Activated gamma-delta T cell treated with anti-CD3 and anti-CD28 coated beads, Interleukin-2, amount 50 U/mL, for 16 hours (primary cell): Measurements from ENCODE around the gene SPSB1.

Experiments used
- DNase-seq: peaks from one replicate; pipeline ENCODE4 v3.0.0-alpha.2; 2020; ENCODE audit warnings: low read depth

Gene SPSB1

GRCh38 chr1:9391620-9392019 lies 98.9 kb downstream of the SPSB1 start:
- DNase-seq: no peak

- DNase-seq: no peak
Measured at GRCh38 chr1:9394010-9394409, 101.3 kb downstream of the SPSB1 start.

GRCh38 chr1:9395018-9395417 lies 102.3 kb downstream of the SPSB1 start:
- no peak for DNase-seq

- no peak for DNase-seq
Measured at GRCh38 chr1:9397047-9397446, 104.4 kb downstream of the SPSB1 start.

- no peak for DNase-seq
Measured at GRCh38 chr1:9397997-9398526, 105.4 kb downstream of the SPSB1 start.

GRCh38 chr1:9399510-9400424 lies 107.1 kb downstream of the SPSB1 start:
- no peak for DNase-seq

- DNase-seq: peak; percentile 4
Measured at GRCh38 chr1:9400425-9401079, 107.9 kb downstream of the SPSB1 start.

GRCh38 chr1:9401080-9401453 lies 108.4 kb downstream of the SPSB1 start:
- no peak for DNase-seq

- DNase-seq: no peak
Measured at GRCh38 chr1:9402256-9402616, 109.5 kb downstream of the SPSB1 start.

GRCh38 chr1:9402717-9403225 lies 110.1 kb downstream of the SPSB1 start:
- no peak for DNase-seq

- DNase-seq: no peak
Measured at GRCh38 chr1:9404117-9404914, 111.6 kb downstream of the SPSB1 start.

GRCh38 chr1:9406111-9406510 lies 113.4 kb downstream of the SPSB1 start:
- DNase-seq: no peak

- no peak for DNase-seq
Measured at GRCh38 chr1:9410737-9411297, 118.1 kb downstream of the SPSB1 start.

GRCh38 chr1:9413071-9413876 lies 120.6 kb downstream of the SPSB1 start:
- DNase-seq: peak; percentile 25

GRCh38 chr1:9413877-9414213 lies 121.2 kb downstream of the SPSB1 start:
- no peak for DNase-seq

GRCh38 chr1:9416506-9416905 lies 123.8 kb downstream of the SPSB1 start:
- DNase-seq: no peak

- DNase-seq: no peak
Measured at GRCh38 chr1:9416918-9417500, 124.3 kb downstream of the SPSB1 start.

GRCh38 chr1:9417695-9418094 lies 125.0 kb downstream of the SPSB1 start:
- DNase-seq: no peak

GRCh38 chr1:9418851-9419250 lies 126.2 kb downstream of the SPSB1 start:
- DNase-seq: no peak
